Measurements from ENCODE around the gene RPL28.

The RPL28 gene

GRCh38 chr19:55451965-55452748 lies 66.4 kb downstream of the RPL28 start:
- DNase-seq = no peak
